GM19438 (cell line): ENCODE data around the gene KRAS.

Experiments
- ATAC-seq: cut with Tn5 transposase; IDR thresholded peaks from one replicate; pipeline ENCODE4 v1.9.1; 2021; ENCODE audit warnings: low read depth; ENCODE audit not compliant: unreplicated experiment

The KRAS gene

GRCh38 chr12:25197608-25198007, 53.1 kb downstream of the KRAS start:
- ATAC-seq, result no peak

GRCh38 chr12:25195056-25195971, 55.4 kb downstream of the KRAS start, which contains the start of the genes DNAI7 and ETFRF1:
DNAI7 (minus strand) TSS chr12:25195160; CDS start chr12:25195078, 82 bp downstream.
ETFRF1 (plus strand) TSS chr12:25195237; CDS start chr12:25203957, 8,720 bp downstream.
- peak; percentile 95 for ATAC-seq

- ATAC-seq, result no peak
Measured at GRCh38 chr12:25194722-25195055, 56.0 kb downstream of the KRAS start.

GRCh38 chr12:25194214-25194613, 56.5 kb downstream of the KRAS start:
- no peak for ATAC-seq

GRCh38 chr12:25190793-25191192, 59.9 kb downstream of the KRAS start:
- ATAC-seq, result no peak

- no peak for ATAC-seq
Measured at GRCh38 chr12:25189656-25190055, 61.1 kb downstream of the KRAS start.

GRCh38 chr12:25187781-25188180, 62.9 kb downstream of the KRAS start:
- ATAC-seq, result no peak

GRCh38 chr12:25186788-25187402, 63.8 kb downstream of the KRAS start:
- peak; percentile 87 for ATAC-seq

- peak; percentile 33 for ATAC-seq
Measured at GRCh38 chr12:25186038-25186787, 64.5 kb downstream of the KRAS start.

- ATAC-seq, result no peak
Measured at GRCh38 chr12:25184132-25184531, 66.6 kb downstream of the KRAS start.

GRCh38 chr12:25182765-25183164, 68.0 kb downstream of the KRAS start:
- ATAC-seq, result no peak

- no peak for ATAC-seq
Measured at GRCh38 chr12:25162866-25163265, 87.9 kb downstream of the KRAS start.

GRCh38 chr12:25156061-25156460, 94.7 kb downstream of the KRAS start:
- no peak for ATAC-seq

GRCh38 chr12:25155022-25155576, 95.6 kb downstream of the KRAS start:
- ATAC-seq, result peak; percentile 46
